H9 (cell line): Measurements from ENCODE around the gene NUP133. TPM values are rescaled to one million over a fixed set of nuclear protein-coding genes. Genes with fewer than 3 reads are reported as not detected.

Experiments used
- DNase-seq: peaks from one replicate; pipeline ENCODE4 v3.0.0-alpha.2; 2017
- H2AFZ ChIP-seq: one replicate; pipeline ENCODE4 v1.6.1; 2013; ENCODE audit warnings: mild to moderate bottlenecking, low read length, control low read depth, moderate library complexity
- H2AK5ac ChIP-seq: 2 replicates; pipeline ENCODE4 v1.6.1; 2013; ENCODE audit warnings: low read length, control low read depth, mixed read lengths; ENCODE audit not compliant: insufficient read length
- H2BK120ac ChIP-seq: one replicate; pipeline ENCODE4 v1.6.1; 2013; ENCODE audit warnings: low read depth, mild to moderate bottlenecking, low read length, control low read depth, inconsistent platforms; ENCODE audit not compliant: poor library complexity, severe bottlenecking
- H2BK12ac ChIP-seq: 2 replicates; pipeline ENCODE4 v1.6.1; 2013; ENCODE audit warnings: low read length, control low read depth, mixed read lengths, low read depth; ENCODE audit not compliant: insufficient read length
- H2BK15ac ChIP-seq: 2 replicates; pipeline ENCODE4 v1.6.1; 2013; ENCODE audit warnings: low read depth, low read length, control low read depth
- H2BK20ac ChIP-seq: one replicate; pipeline ENCODE4 v1.6.1; 2013; ENCODE audit warnings: low read depth, mild to moderate bottlenecking, low read length, control low read depth, inconsistent platforms; ENCODE audit not compliant: poor library complexity, severe bottlenecking
- H2BK5ac ChIP-seq: 2 replicates; pipeline ENCODE4 v1.6.1; 2013; ENCODE audit warnings: low read length, control low read depth, mixed read lengths; ENCODE audit not compliant: insufficient read length
- H3K14ac ChIP-seq: 2 replicates; pipeline ENCODE4 v1.6.1; 2013; ENCODE audit warnings: low read length, control low read depth; ENCODE audit not compliant: insufficient read depth
- H3K18ac ChIP-seq: 2 replicates; pipeline ENCODE4 v1.6.1; 2013; ENCODE audit warnings: low read depth, mild to moderate bottlenecking, mixed read lengths, low read length, control low read depth; ENCODE audit not compliant: insufficient read length
- H3K23ac ChIP-seq: 2 replicates; pipeline ENCODE4 v1.6.1; 2013; ENCODE audit warnings: low read length, control low read depth, mixed read lengths, low read depth; ENCODE audit not compliant: insufficient read length
- H3K23me2 ChIP-seq: 2 replicates; pipeline ENCODE4 v1.6.1; 2013; ENCODE audit warnings: low read depth, mild to moderate bottlenecking, mixed read lengths, low read length, control low read depth; ENCODE audit not compliant: insufficient read length, poor library complexity, severe bottlenecking
- H3K27ac ChIP-seq: 2 replicates; pipeline ENCODE4 v1.5.1; 2013; ENCODE audit warnings: low read length, control low read depth, mixed read lengths, low read depth; ENCODE audit not compliant: insufficient read length
- H3K27me3 ChIP-seq: 2 replicates; pipeline ENCODE4 v1.6.1; 2013; ENCODE audit warnings: low read length, control low read depth, inconsistent platforms; ENCODE audit not compliant: insufficient read depth
- H3K4ac ChIP-seq: 2 replicates; pipeline ENCODE4 v1.6.1; 2013; ENCODE audit warnings: low read depth, mild to moderate bottlenecking, control low read depth, inconsistent platforms, low read length, moderate library complexity
- H3K4me1 ChIP-seq: 2 replicates; pipeline ENCODE4 v1.6.1; 2013; ENCODE audit warnings: low read length, control low read depth, inconsistent platforms; ENCODE audit not compliant: insufficient read depth
- H3K4me2 ChIP-seq: 2 replicates; pipeline ENCODE4 v1.6.1; 2013; ENCODE audit warnings: low read length, control low read depth, mixed read lengths; ENCODE audit not compliant: insufficient read length, insufficient read depth
- H3K56ac ChIP-seq: 2 replicates; pipeline ENCODE4 v1.6.1; 2013; ENCODE audit warnings: low read depth, mild to moderate bottlenecking, mixed read lengths, low read length, control low read depth; ENCODE audit not compliant: insufficient read length
- H3K79me1 ChIP-seq: 2 replicates; pipeline ENCODE4 v1.6.1; 2013; ENCODE audit warnings: low read depth, mild to moderate bottlenecking, moderate library complexity, low read length, control low read depth, inconsistent platforms; ENCODE audit not compliant: insufficient read depth, poor library complexity, severe bottlenecking
- H3K79me2 ChIP-seq: 2 replicates; pipeline ENCODE4 v1.6.1; 2013; ENCODE audit warnings: low read length, control low read depth, inconsistent platforms; ENCODE audit not compliant: insufficient read depth
- H3K9ac ChIP-seq: 2 replicates; pipeline ENCODE4 v1.6.1; 2013; ENCODE audit warnings: low read length, control low read depth, mixed read lengths; ENCODE audit not compliant: insufficient read length; ENCODE audit errors: extremely low read depth
- H3K9me3 ChIP-seq: one replicate; pipeline ENCODE4 v1.6.1; 2013; ENCODE audit warnings: low read depth, low read length, inconsistent platforms; ENCODE audit not compliant: control insufficient read depth
- H3T11ph ChIP-seq: one replicate; pipeline ENCODE4 v1.6.1; 2013; ENCODE audit warnings: mild to moderate bottlenecking, low read length, control low read depth, inconsistent platforms
- H4K20me1 ChIP-seq: one replicate; pipeline ENCODE4 v1.6.1; 2013; ENCODE audit not compliant: control insufficient read depth, insufficient read length, insufficient read depth
- H4K5ac ChIP-seq: 2 replicates; pipeline ENCODE4 v1.6.1; 2013; ENCODE audit warnings: low read depth, mild to moderate bottlenecking, mixed read lengths, low read length, control low read depth; ENCODE audit not compliant: insufficient read length
- H4K8ac ChIP-seq: replicated peaks from 2 replicates; pipeline ENCODE4 v1.6.1; 2013; ENCODE audit warnings: low read length, control low read depth, mixed read lengths, low read depth; ENCODE audit not compliant: insufficient read length
- H4K91ac ChIP-seq: 2 replicates; pipeline ENCODE4 v1.6.1; 2013; ENCODE audit warnings: low read depth, mild to moderate bottlenecking, moderate library complexity, mixed read lengths, low read length, control low read depth; ENCODE audit not compliant: insufficient read length
- H3K27ac Mint-ChIP-seq, 3 experiments: 2 replicates in 2 of 3; 3 replicates in 1 of 3; pipeline ENCODE4 v1.8.0; 2020 to 2021; ENCODE audit warnings: mixed read lengths in 3 of 3, mild to moderate bottlenecking in 1 of 3, moderate library complexity in 1 of 3
- H3K27me3 Mint-ChIP-seq: 2 replicates; pipeline ENCODE4 v1.8.0; 2021; ENCODE audit warnings: low read depth, mild to moderate bottlenecking, moderate library complexity, mixed read lengths
- H3K36me3 Mint-ChIP-seq, 3 experiments: 2 replicates in 2 of 3; 3 replicates in 1 of 3; pipeline ENCODE4 v1.8.0; 2020 to 2021; ENCODE audit warnings: low read depth in 3 of 3, mixed read lengths in 3 of 3; ENCODE audit not compliant: insufficient read depth in 1 of 3
- H3K4me1 Mint-ChIP-seq, 2 experiments: 2 replicates each; pipeline ENCODE4 v1.8.0; 2020; ENCODE audit warnings: mixed read lengths in 2 of 2
- H3K4me3 Mint-ChIP-seq, 2 experiments: 2 replicates in 1 of 2; 3 replicates in 1 of 2; pipeline ENCODE4 v1.8.0; 2020 to 2021; ENCODE audit warnings: mild to moderate bottlenecking in 2 of 2, mixed read lengths in 2 of 2, moderate library complexity in 1 of 2
- H3K9me3 Mint-ChIP-seq, 2 experiments: 2 replicates in 1 of 2; 3 replicates in 1 of 2; pipeline ENCODE4 v1.8.0; 2020; ENCODE audit warnings: mild to moderate bottlenecking in 2 of 2, mixed read lengths in 2 of 2, moderate library complexity in 1 of 2
- CTCF ChIP-seq: fragments of 200-600 bp; sonication (generic); conservative IDR thresholded peaks from 3 replicates; pipeline ENCODE4 v1.8.0; 2021; ENCODE audit warnings: antibody characterized with exemption, mild to moderate bottlenecking
- WGBS: extraction: QIAGEN DNeasy Blood & Tissue Kit; methylation state at CpG from one replicate; pipeline ENCODE4 v1.1.7; 2013; ENCODE audit warnings: missing lambda C conversion rate, low lambda C conversion rate, mixed read lengths; ENCODE audit not compliant: insufficient read length; ENCODE audit errors: extremely low coverage; 5-methylcytosine and 5-hydroxymethylcytosine counted together
- total RNA-seq: library from RNA; stranded (reverse); gene quantifications from 2 replicates; pipeline ENCODE4 v1.2.1, GENCODE V29; 2021

The NUP133 gene
- total RNA-seq, 1 experiment from 2014 or later, result 71.3 TPM

- H3K4me1 ChIP-seq, result no peaks in the 10 kb centered on the region
- H3K18ac ChIP-seq, result no peak overlapping the region
- no peak overlapping the region for H3K4ac ChIP-seq
- no peak for TF ChIP-seq CTCF
- no peak overlapping the region for H2BK120ac ChIP-seq
- no peak overlapping the region for H2BK5ac ChIP-seq
- no peak overlapping the region for H3K27ac ChIP-seq
- no peak overlapping the region for H3K4me2 ChIP-seq
- no peak overlapping the region for H3K14ac ChIP-seq
- H2AFZ ChIP-seq, result no peak overlapping the region
- DNase-seq, result no peak
- no peak overlapping the region for H3T11ph ChIP-seq
- Mint-ChIP-seq H3K36me3 (peaks cover 10 to 56% (median 46%) of the 10 kb centered on the region in 3 experiments; a peak in 6 of 7 replicates), H3K4me3 (no peak overlapping the region), H3K4me1 (no peaks in the 10 kb centered on the region), H3K27me3 (no peaks in the 10 kb centered on the region), H3K27ac (no peak overlapping the region), H3K9me3 (no peaks in the 10 kb centered on the region)
- H2BK12ac ChIP-seq, result no peak overlapping the region
- no peak overlapping the region for H2BK20ac ChIP-seq
- H4K20me1 ChIP-seq, result no peaks in the 10 kb centered on the region
- no peak overlapping the region for H2AK5ac ChIP-seq
- no peaks in the 10 kb centered on the region for H3K23me2 ChIP-seq
- no peak overlapping the region for H3K9ac ChIP-seq
- H4K5ac ChIP-seq, result no peak overlapping the region
- H4K8ac ChIP-seq, result no peak overlapping the region
- H4K91ac ChIP-seq, result no peak overlapping the region
- H2BK15ac ChIP-seq, result no peak overlapping the region
- H3K23ac ChIP-seq, result no peak overlapping the region
- no peaks in the 10 kb centered on the region for H3K27me3 ChIP-seq
- no peaks in the 10 kb centered on the region for H3K79me1 ChIP-seq
- H3K56ac ChIP-seq, result no peak overlapping the region
- H3K9me3 ChIP-seq, result no peaks in the 10 kb centered on the region
- 100% methylated on average over 1 of the region's 4 CpGs for WGBS
- H3K79me2 ChIP-seq, result no peaks in the 10 kb centered on the region
Measured at GRCh38 chr1:229457436-229457835, 50.7 kb downstream of the NUP133 start.
